DND-41 (cell line): ENCODE data around the gene EEF2K.

ENCODE experiments used
- ATAC-seq: fragments of 200-7000 bp; cut with Tn5 transposase; 3 replicates; pipeline ENCODE4 v1.9.1; 2021; ENCODE audit warnings: low read depth; ENCODE audit not compliant: insufficient read depth
- DNase-seq: peaks from one replicate; pipeline ENCODE4 v3.0.0-alpha.2; 2020
- H2AFZ ChIP-seq: 2 replicates; pipeline ENCODE4 v1.6.0; 2012; ENCODE audit warnings: low read depth, low read length
- H3K27ac ChIP-seq: 2 replicates; pipeline ENCODE4 v1.5.1; 2012; ENCODE audit warnings: low read length, inconsistent platforms
- H3K27me3 ChIP-seq: fragments of 200-600 bp; sonication (generic); 2 replicates; pipeline ENCODE4 v1.6.0; 2012; ENCODE audit warnings: low read length, mild to moderate bottlenecking, inconsistent platforms; ENCODE audit not compliant: insufficient read depth, poor library complexity
- H3K36me3 ChIP-seq: 2 replicates; pipeline ENCODE4 v1.5.1; 2012; ENCODE audit warnings: low read length, inconsistent platforms; ENCODE audit not compliant: insufficient read depth
- H3K4me1 ChIP-seq: 2 replicates; pipeline ENCODE4 v1.5.1; 2012; ENCODE audit warnings: mild to moderate bottlenecking, low read length; ENCODE audit not compliant: insufficient read depth
- H3K4me2 ChIP-seq: 2 replicates; pipeline ENCODE4 v1.6.0; 2012; ENCODE audit warnings: mild to moderate bottlenecking, moderate library complexity, low read length, inconsistent platforms; ENCODE audit not compliant: insufficient read depth
- H3K4me3 ChIP-seq, 2 experiments: fragments of 200-600 bp in 1 of 2; shearing (Covaris generic) in 1 of 2; 2 replicates each; pipeline ENCODE4 v1.5.1; 2012 to 2016; ENCODE audit warnings: inconsistent platforms in 2 of 2, low read length in 2 of 2, mild to moderate bottlenecking in 2 of 2, low read depth in 1 of 2, moderate library complexity in 1 of 2
- H3K79me2 ChIP-seq: 2 replicates; pipeline ENCODE4 v1.6.0; 2012; ENCODE audit warnings: low read length, inconsistent platforms; ENCODE audit not compliant: insufficient read depth
- H3K9ac ChIP-seq: 2 replicates; pipeline ENCODE4 v1.6.0; 2012; ENCODE audit warnings: low read depth, mild to moderate bottlenecking, inconsistent platforms, low read length, moderate library complexity
- H3K9me3 ChIP-seq: 2 replicates; pipeline ENCODE4 v1.5.1; 2012; ENCODE audit warnings: low read length, moderate library complexity, mild to moderate bottlenecking, inconsistent platforms; ENCODE audit not compliant: insufficient read depth, severe bottlenecking
- H4K20me1 ChIP-seq: 2 replicates; pipeline ENCODE4 v1.6.0; 2012; ENCODE audit warnings: low read length; ENCODE audit not compliant: insufficient read depth
- CTCF ChIP-seq: IDR thresholded peaks from 2 replicates; pipeline ENCODE4 v1.5.1; 2012; ENCODE audit warnings: borderline replicate concordance, low read length, moderate library complexity, mild to moderate bottlenecking; ENCODE audit not compliant: poor library complexity, severe bottlenecking; ENCODE audit errors: extremely low read depth
- EZH2 ChIP-seq: IDR thresholded peaks from 3 replicates; pipeline ENCODE4 v1.6.1; 2012; ENCODE audit warnings: borderline replicate concordance, low read depth, mild to moderate bottlenecking, moderate library complexity, low read length, inconsistent platforms; ENCODE audit not compliant: severe bottlenecking

The EEF2K gene

DNA sequence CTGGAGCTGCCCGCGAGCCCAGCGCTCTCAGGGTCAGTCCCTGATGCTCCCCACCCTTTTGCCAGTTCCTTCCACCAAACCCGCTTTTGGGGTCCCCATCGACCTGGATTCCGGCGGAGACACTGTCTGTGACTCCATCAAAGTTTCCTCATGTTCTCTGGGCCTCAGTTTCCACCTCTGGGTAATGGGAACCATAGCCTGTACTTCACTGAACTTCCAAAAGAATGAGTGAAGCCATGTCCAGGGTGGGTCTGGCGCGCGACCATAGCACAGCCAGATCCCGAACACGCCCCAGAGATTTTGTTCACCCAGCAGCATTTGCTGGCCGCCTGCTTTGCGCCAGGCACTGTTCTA, 43.4 kb upstream of the EEF2K start:
- TF ChIP-seq EZH2: no peak
- no peak for TF ChIP-seq CTCF
- Histone ChIP-seq H3K36me3 (no peaks in the 10 kb centered on the region), H3K9me3 (no peaks in the 10 kb centered on the region), H4K20me1 (no peaks in the 10 kb centered on the region), H3K27ac (no peak overlapping the region), H3K4me1 (no peaks in the 10 kb centered on the region), H3K4me2 (no peak overlapping the region), H2AFZ (no peak overlapping the region), H3K9ac (no peak overlapping the region), H3K79me2 (no peaks in the 10 kb centered on the region), H3K27me3 (no peaks in the 10 kb centered on the region), H3K4me3 (no peak overlapping the region)
- DNase-seq (no peak), ATAC-seq (no peak)

DNA sequence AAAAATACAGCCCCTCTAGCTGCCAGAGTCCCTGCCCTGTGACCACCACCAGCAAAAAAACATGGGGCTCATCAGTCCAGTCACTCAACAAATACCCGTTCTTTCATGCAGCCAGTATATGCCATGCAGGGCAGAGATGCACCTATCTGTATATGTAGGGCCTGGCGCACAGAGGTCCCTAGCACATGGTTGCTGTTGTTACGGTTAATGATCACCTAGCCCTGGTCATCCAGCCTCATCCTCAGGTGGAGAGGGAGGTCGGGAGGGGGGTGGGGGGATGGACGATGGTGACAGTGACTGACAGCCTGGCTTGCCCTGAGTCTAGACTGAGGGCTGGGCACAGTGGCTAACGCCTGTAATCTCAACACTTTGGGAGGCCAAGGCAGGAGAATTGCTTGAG, 42.3 kb upstream of the EEF2K start:
- H4K20me1 ChIP-seq: no peaks in the 10 kb centered on the region
- no peak overlapping the region for H2AFZ ChIP-seq
- no peak overlapping the region for H3K9ac ChIP-seq
- no peak overlapping the region for H3K4me2 ChIP-seq
- ATAC-seq (no peak), DNase-seq (no peak)
- no peaks in the 10 kb centered on the region for H3K79me2 ChIP-seq
- TF ChIP-seq CTCF (no peak), EZH2 (no peak)
- no peak overlapping the region for H3K4me3 ChIP-seq
- no peaks in the 10 kb centered on the region for H3K9me3 ChIP-seq
- H3K4me1 ChIP-seq: no peaks in the 10 kb centered on the region
- H3K27me3 ChIP-seq: no peaks in the 10 kb centered on the region
- H3K27ac ChIP-seq: no peak overlapping the region
- no peaks in the 10 kb centered on the region for H3K36me3 ChIP-seq

DNA sequence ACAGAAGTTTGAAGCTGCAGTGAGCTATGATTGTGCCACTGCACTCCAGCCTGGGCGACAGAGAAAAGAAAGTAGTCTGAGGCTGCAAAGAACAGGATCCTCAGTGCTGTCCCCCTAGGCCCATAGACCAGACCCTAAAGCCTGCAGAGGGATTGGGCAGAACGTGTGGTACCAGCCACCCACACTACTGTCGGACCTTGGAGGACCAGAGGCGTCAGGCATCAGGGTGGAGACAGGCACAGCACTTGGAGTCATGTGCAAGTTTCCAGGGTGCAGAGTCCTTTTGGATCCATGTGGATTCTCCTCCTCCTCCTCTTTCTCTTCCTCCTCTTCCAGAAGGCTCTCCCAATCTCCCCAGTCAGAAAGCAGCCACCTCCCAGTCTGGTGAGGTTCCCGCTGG, 41.6 kb upstream of the EEF2K start:
- H2AFZ ChIP-seq: no peak overlapping the region
- no peaks in the 10 kb centered on the region for H3K27me3 ChIP-seq
- no peaks in the 10 kb centered on the region for H3K79me2 ChIP-seq
- H3K36me3 ChIP-seq: no peaks in the 10 kb centered on the region
- H3K4me1 ChIP-seq: no peaks in the 10 kb centered on the region
- ATAC-seq (no peak), DNase-seq (no peak)
- H3K27ac ChIP-seq: no peak overlapping the region
- TF ChIP-seq CTCF (no peak), EZH2 (no peak)
- no peak overlapping the region for H3K9ac ChIP-seq
- no peak overlapping the region for H3K4me3 ChIP-seq
- no peaks in the 10 kb centered on the region for H3K9me3 ChIP-seq
- no peaks in the 10 kb centered on the region for H4K20me1 ChIP-seq
- H3K4me2 ChIP-seq: no peak overlapping the region

- Histone ChIP-seq H3K9ac (no peak overlapping the region), H3K4me2 (no peak overlapping the region), H3K27me3 (no peaks in the 10 kb centered on the region), H3K9me3 (no peaks in the 10 kb centered on the region), H2AFZ (no peak overlapping the region), H3K4me3 (no peak overlapping the region), H4K20me1 (no peaks in the 10 kb centered on the region), H3K27ac (no peak overlapping the region), H3K36me3 (no peaks in the 10 kb centered on the region), H3K4me1 (no peaks in the 10 kb centered on the region), H3K79me2 (no peaks in the 10 kb centered on the region)
- DNase-seq (no peak), ATAC-seq (no peak)
- no peak for TF ChIP-seq CTCF
- TF ChIP-seq EZH2: no peak
Observed at GRCh38 chr16:22165508-22166285, 40.4 kb upstream of the EEF2K start.
